ENCODE data around the gene KRT86.
A peak's percentile ranks its signal among the peaks of the same experiment; 100 is the strongest.

KRT86 gene

GRCh38 chr12:52233462-52234207 is 40.8 kb upstream of the KRT86 start:
- no peaks in the 10 kb centered on the region for H3K36me3 Mint-ChIP-seq (ENCODE audit: low read depth)
- H3K4me3 Mint-ChIP-seq = peak overlapping the region; percentile 50 to 66 (median 59)
- peaks cover 9% of the 10 kb centered on the region for H3K4me1 Mint-ChIP-seq
- H3K9me3 Mint-ChIP-seq = no peaks in the 10 kb centered on the region
- no peak for TF ChIP-seq CTCF (IDR thresholded peaks at IDR 0.05; ENCODE audit: unreplicated experiment in 3 of 3)
- no peak overlapping the region for H3K27ac Mint-ChIP-seq
- H3K27me3 Mint-ChIP-seq (ENCODE audit: low read depth) = peaks cover 91% of the 10 kb centered on the region

- no peak overlapping the region for H3K27ac Mint-ChIP-seq
- peaks cover 9% of the 10 kb centered on the region for H3K4me1 Mint-ChIP-seq
- no peaks in the 10 kb centered on the region for H3K9me3 Mint-ChIP-seq
- peak overlapping the region in 1 of 3 experiments; percentile 45 for H3K4me3 Mint-ChIP-seq
- H3K36me3 Mint-ChIP-seq (ENCODE audit: low read depth) = no peaks in the 10 kb centered on the region
- peaks cover 92% of the 10 kb centered on the region for H3K27me3 Mint-ChIP-seq (ENCODE audit: low read depth)
- TF ChIP-seq CTCF (IDR thresholded peaks at IDR 0.05; ENCODE audit: unreplicated experiment in 3 of 3) = no peak
Observed at GRCh38 chr12:52234223-52234810, 40.1 kb upstream of the KRT86 start.

- no peak for TF ChIP-seq CTCF (IDR thresholded peaks at IDR 0.05; ENCODE audit: unreplicated experiment in 3 of 3)
- Mint-ChIP-seq H3K4me1 (peaks cover 9% of the 10 kb centered on the region), H3K9me3 (no peaks in the 10 kb centered on the region), H3K4me3 (no peak overlapping the region), H3K36me3 (ENCODE audit: low read depth) (no peaks in the 10 kb centered on the region), H3K27ac (no peak overlapping the region), H3K27me3 (ENCODE audit: low read depth) (peaks cover 89% of the 10 kb centered on the region)
Observed at GRCh38 chr12:52235001-52235764, 39.3 kb upstream of the KRT86 start.

GRCh38 chr12:52235822-52236361 is 38.6 kb upstream of the KRT86 start:
- Mint-ChIP-seq H3K4me1 (peaks cover 9% of the 10 kb centered on the region), H3K36me3 (ENCODE audit: low read depth) (no peaks in the 10 kb centered on the region), H3K9me3 (no peaks in the 10 kb centered on the region), H3K4me3 (no peak overlapping the region), H3K27ac (no peak overlapping the region), H3K27me3 (ENCODE audit: low read depth) (peaks cover 82% of the 10 kb centered on the region)
- TF ChIP-seq CTCF (IDR thresholded peaks at IDR 0.05; ENCODE audit: unreplicated experiment in 3 of 3) = no peak

- no peak for TF ChIP-seq CTCF (IDR thresholded peaks at IDR 0.05; ENCODE audit: unreplicated experiment in 3 of 3)
- Mint-ChIP-seq H3K27ac (no peak overlapping the region), H3K36me3 (ENCODE audit: low read depth) (no peaks in the 10 kb centered on the region), H3K9me3 (no peaks in the 10 kb centered on the region), H3K27me3 (ENCODE audit: low read depth) (peaks cover 80% of the 10 kb centered on the region), H3K4me1 (peaks cover 9% of the 10 kb centered on the region), H3K4me3 (no peak overlapping the region)
Observed at GRCh38 chr12:52236386-52237050, 37.9 kb upstream of the KRT86 start.
